Natural killer cell treated with Interleukin-12 subunit alpha and Interleukin-12 subunit beta and Interleukin-15 and Interleukin-18, amount 100 ng/mL, for 72 hours (primary cell): ENCODE results near the gene PRDM16. TPM values are rescaled to one million over a fixed set of nuclear protein-coding genes. Genes with fewer than 3 reads are reported as not detected.

Experiments
- ATAC-seq, 2 donors: fragments of 150-1000 bp; cut with Tn5 transposase in 1 of 2; sonication (Bioruptor Pico), chemical (Tn5 transposase) in 1 of 2; 2 replicates each; pipeline ENCODE4 v1.10.0; 2021
- DNase-seq: peaks from one replicate; pipeline ENCODE4 v3.0.0; 2022; ENCODE audit warnings: low spot score
- H3K27ac Mint-ChIP-seq, 2 donors: 1 replicate in 1 of 2; 2 replicates in 1 of 2; pipeline ENCODE4 v1.8.0; 2022; ENCODE audit warnings: mixed read lengths in 2 of 2, mild to moderate bottlenecking in 1 of 2, moderate library complexity in 1 of 2
- H3K27me3 Mint-ChIP-seq, 2 donors: 1 replicate in 1 of 2; 2 replicates in 1 of 2; pipeline ENCODE4 v1.8.0; 2022; ENCODE audit warnings: mixed read lengths in 2 of 2
- H3K36me3 Mint-ChIP-seq: one replicate; pipeline ENCODE4 v1.8.0; 2022; ENCODE audit warnings: mixed read lengths
- H3K4me1 Mint-ChIP-seq, 2 donors: 1 replicate in 1 of 2; 2 replicates in 1 of 2; pipeline ENCODE4 v1.8.0; 2022; ENCODE audit warnings: low read depth in 2 of 2, mixed read lengths in 2 of 2, mild to moderate bottlenecking in 1 of 2
- H3K4me3 Mint-ChIP-seq: one replicate; pipeline ENCODE4 v1.8.0; 2022; ENCODE audit warnings: mixed read lengths
- H3K9me3 Mint-ChIP-seq: 2 replicates; pipeline ENCODE4 v1.8.0; 2022; ENCODE audit warnings: mixed read lengths
- total RNA-seq, 2 donors: library from RNA; stranded (reverse); gene quantifications; one replicate each; pipeline ENCODE4 v1.2.3, GENCODE V29; 2022

PRDM16 gene
- total RNA-seq, 2 donors from 2014 or later: not detected

DNA sequence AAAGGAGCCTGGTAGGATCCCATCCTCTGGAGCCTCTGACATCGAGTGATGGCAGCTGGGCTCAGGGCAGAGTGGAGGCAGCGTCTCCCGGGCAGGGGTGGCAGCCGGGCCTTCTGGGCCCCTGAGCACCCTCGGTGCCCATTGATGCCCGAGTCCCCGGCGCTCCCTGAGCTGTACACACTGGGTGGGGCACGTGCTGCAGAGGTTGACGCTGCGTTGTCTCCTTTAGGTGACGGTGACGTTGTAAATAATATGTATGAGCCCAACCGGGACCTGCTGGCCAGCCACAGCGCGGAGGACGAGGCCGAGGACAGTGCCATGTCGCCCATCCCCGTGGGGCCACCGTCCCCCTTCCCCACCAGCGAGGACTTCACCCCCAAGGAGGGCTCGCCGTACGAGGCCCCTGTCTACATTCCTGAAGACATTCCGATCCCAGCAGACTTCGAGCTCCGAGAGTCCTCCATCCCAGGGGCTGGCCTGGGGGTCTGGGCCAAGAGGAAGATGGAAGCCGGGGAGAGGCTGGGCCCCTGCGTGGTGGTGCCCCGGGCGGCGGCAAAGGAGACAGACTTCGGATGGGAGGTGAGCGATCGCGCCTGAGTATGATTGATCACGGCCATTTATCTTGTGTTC, 117.0 kb downstream of the PRDM16 start:
- Mint-ChIP-seq H3K27ac (no peak overlapping the region), H3K36me3 (no peaks in the 10 kb centered on the region), H3K4me3 (no peak overlapping the region), H3K27me3 (peaks cover 9 to 13% of the 10 kb centered on the region in 2 donors), H3K9me3 (no peaks in the 10 kb centered on the region), H3K4me1 (peaks cover 0 to 2% of the 10 kb centered on the region in 2 donors)
- ATAC-seq (no peak), DNase-seq (no peak)

DNA sequence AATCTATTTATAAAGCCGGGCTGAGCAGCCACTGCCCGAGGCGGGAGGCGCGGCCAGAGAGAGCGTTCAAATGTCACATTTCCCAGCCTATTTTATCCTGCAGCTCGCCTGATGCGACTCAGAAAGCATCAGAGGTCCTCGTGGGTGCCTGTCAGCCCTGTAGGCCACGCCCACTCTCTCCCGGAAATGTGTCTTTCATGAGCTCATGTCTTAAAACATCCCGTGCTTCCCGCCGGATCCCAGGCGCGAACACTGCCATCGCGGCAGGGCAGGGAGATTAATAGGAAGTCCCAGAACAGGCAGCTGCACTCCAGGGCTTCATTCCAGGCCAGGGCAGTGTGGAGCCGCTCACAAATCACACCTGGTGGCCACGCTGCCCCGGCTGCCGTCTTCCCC, 117.5 kb downstream of the PRDM16 start:
- DNase-seq (no peak), ATAC-seq (no peak)
- no peak overlapping the region for H3K4me3 Mint-ChIP-seq
- H3K4me1 Mint-ChIP-seq: peaks cover 0 to 2% of the 10 kb centered on the region in 2 donors
- H3K27ac Mint-ChIP-seq: no peak overlapping the region
- H3K36me3 Mint-ChIP-seq: no peaks in the 10 kb centered on the region
- peaks cover 9 to 13% of the 10 kb centered on the region in 2 donors for H3K27me3 Mint-ChIP-seq
- H3K9me3 Mint-ChIP-seq: no peaks in the 10 kb centered on the region

DNA sequence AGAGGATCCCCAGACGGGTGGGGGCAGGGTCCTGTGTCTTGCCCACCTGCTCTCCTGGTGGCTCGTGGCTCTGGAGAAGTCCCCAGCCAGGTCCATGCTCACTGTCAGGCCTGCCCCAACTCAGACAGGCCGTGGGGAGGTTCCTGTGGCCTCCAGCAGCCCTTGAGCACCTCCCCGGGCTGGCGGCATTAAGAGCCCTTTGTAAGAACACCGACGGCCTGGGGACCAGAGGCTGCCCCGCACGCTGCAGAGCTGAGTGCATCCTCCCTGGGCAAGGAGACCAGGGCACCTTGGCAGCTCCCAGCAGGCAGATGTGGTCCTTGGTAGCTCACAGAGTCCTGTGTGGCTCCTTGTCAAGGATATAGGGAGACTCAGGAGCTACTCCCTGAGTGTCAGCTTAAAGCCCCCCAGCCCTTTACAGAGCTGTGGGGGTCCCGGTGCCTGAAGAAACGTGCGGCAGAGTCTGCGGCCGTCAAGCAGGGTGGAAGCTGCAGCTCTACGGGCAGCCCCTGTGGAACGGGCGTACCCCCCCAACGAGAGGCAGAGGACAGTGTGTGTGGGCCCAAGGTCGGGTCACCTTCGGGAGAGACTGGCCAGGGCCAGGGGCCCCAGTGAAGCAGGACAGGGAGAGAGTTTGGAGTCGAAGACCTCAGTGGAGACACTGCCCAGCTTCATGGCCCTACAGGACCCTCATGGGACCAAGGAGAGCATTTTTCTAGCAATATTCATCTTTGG, 118.6 kb downstream of the PRDM16 start:
- ATAC-seq: no peak
- peaks cover 9 to 13% of the 10 kb centered on the region in 2 donors for H3K27me3 Mint-ChIP-seq
- no peak overlapping the region for H3K27ac Mint-ChIP-seq
- H3K4me3 Mint-ChIP-seq: no peak overlapping the region
- peaks cover 0 to 2% of the 10 kb centered on the region in 2 donors for H3K4me1 Mint-ChIP-seq
- DNase-seq: no peak
- H3K9me3 Mint-ChIP-seq: no peaks in the 10 kb centered on the region
- no peaks in the 10 kb centered on the region for H3K36me3 Mint-ChIP-seq

DNA sequence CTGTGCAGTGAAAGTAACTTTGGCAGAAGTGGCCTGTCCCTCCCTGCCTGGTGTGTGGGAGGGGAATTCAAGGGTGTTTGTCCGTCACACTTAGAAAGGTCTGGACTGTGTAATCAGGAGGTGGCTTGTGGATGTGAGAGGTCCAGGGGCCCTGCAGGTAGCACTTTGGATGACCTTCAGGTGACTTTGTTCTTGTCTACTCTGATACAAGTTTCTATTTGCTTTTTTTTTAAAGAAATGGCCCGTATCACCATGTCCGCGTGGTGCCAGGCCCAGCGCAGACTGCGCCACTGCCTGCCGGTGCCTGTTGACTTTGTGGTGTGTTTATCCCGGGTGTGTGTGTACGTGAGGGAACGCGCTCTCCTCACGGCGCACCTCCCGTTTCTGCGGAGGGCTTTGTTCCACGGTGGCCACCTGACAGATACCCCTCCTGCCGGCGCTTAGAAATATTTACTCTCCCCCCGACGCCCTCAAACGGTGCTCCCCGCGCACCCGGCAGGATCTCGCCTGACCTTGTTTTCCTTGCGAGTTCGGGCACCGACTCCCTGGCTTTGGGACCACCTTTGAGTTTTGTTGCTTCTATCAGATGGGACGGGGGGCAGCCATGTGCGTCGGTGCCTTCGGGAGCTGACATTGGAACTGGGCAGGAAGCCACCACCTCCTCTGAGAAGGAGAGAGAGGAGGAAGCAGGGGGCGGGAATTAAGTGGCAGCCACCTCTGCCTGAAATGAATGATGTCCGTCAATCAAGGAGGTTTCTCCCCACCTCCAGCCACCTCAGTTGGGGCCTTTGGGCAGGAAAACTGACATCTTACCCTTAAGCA, 119.4 kb downstream of the PRDM16 start:
- Mint-ChIP-seq H3K4me3 (no peak overlapping the region), H3K27ac (no peak overlapping the region), H3K9me3 (no peaks in the 10 kb centered on the region), H3K27me3 (peaks cover 9 to 13% of the 10 kb centered on the region in 2 donors), H3K4me1 (peaks cover 0 to 2% of the 10 kb centered on the region in 2 donors), H3K36me3 (no peaks in the 10 kb centered on the region)
- DNase-seq (no peak), ATAC-seq (no peak)

DNA sequence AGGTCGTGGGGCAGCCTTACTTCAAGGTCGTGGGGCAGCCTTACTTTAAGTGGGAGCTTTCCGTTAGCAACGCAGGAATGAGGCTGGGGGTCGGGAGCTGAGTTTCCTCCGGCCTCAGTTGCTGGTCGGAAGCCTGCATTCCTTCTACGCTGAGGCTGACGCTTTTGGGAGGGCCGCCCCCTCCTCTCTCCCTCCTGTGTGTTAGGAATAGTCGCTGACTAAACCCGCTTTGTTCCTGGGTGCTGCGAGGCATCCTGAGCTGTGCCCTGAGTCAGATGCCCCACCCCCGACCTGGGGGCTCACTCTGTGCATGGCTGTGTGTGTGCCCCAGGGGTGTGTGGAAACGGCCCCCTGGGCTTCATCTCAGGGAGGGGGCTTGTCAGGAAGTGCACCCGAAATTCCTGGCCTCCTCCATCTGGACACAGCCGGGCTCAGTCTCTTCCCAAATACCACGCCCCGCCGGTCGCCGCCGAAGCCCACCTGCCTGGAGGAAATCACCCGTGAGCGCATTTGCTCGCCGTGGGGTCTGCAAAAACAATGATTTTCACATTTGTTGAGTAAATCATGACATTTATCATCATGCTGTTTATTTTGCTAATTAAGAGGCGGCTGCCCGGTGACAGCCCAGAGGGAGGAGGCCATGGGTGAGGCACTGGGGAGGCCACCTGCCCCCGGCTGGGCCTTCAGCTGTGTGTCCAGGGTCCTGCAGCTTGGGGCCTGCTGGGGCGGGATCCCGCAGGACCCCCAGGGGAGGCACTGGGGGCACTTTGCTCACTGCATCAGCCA, 121.4 kb downstream of the PRDM16 start:
- H3K4me3 Mint-ChIP-seq: no peak overlapping the region
- no peak overlapping the region for H3K27ac Mint-ChIP-seq
- H3K9me3 Mint-ChIP-seq: no peaks in the 10 kb centered on the region
- ATAC-seq (no peak), DNase-seq (no peak)
- H3K36me3 Mint-ChIP-seq: no peaks in the 10 kb centered on the region
- H3K4me1 Mint-ChIP-seq: no peaks in the 10 kb centered on the region
- H3K27me3 Mint-ChIP-seq: peaks cover 0 to 8% of the 10 kb centered on the region in 2 donors

DNA sequence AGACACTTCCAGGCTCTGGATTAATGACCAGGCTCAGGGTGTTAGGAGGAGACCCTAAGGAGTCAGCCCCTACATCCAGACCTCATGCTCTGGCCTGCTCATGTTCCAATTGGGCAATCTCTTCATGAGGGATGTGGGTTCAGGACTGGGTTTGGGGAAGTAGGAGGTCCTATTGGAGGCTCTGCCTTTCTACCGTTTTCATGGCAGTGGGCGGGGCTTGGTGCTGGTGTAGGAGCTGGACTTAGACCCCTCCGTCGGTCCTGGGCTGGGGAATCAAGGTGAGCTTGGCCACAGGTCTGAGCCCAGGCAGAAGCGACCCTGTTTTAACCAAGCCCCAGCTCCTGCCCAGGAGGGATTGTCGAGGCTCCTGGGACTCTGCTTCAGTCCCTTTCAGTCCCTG, 123.4 kb downstream of the PRDM16 start:
- DNase-seq (no peak), ATAC-seq (no peak)
- no peaks in the 10 kb centered on the region for H3K4me1 Mint-ChIP-seq
- no peak overlapping the region for H3K27ac Mint-ChIP-seq
- no peaks in the 10 kb centered on the region for H3K9me3 Mint-ChIP-seq
- no peak overlapping the region for H3K4me3 Mint-ChIP-seq
- peaks cover 0 to 5% of the 10 kb centered on the region in 2 donors for H3K27me3 Mint-ChIP-seq
- H3K36me3 Mint-ChIP-seq: no peaks in the 10 kb centered on the region

DNA sequence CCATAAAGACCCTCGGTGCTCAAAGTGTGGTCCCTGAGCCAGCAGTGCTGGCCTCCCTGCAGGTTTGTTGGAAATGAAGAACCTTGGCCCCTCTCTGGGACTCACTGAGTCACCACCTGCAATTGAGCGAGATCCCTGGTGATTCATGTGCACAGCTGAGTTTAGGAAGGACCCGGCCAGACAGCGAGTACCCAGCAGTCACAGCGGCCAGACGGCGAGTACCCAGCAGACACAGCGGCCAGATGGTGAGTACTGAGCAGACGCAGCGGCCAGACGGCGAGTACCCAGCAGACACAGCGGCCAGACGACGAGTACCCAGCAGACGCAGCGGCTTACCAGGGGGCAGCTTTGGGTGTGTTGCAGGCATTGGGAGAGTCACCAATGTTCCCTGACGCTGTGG, 123.8 kb downstream of the PRDM16 start:
- Mint-ChIP-seq H3K27ac (no peak overlapping the region), H3K36me3 (no peaks in the 10 kb centered on the region), H3K4me1 (no peaks in the 10 kb centered on the region), H3K27me3 (peaks cover 0 to 3% of the 10 kb centered on the region in 2 donors), H3K9me3 (no peaks in the 10 kb centered on the region), H3K4me3 (no peak overlapping the region)
- no peak for ATAC-seq
- no peak for DNase-seq

DNA sequence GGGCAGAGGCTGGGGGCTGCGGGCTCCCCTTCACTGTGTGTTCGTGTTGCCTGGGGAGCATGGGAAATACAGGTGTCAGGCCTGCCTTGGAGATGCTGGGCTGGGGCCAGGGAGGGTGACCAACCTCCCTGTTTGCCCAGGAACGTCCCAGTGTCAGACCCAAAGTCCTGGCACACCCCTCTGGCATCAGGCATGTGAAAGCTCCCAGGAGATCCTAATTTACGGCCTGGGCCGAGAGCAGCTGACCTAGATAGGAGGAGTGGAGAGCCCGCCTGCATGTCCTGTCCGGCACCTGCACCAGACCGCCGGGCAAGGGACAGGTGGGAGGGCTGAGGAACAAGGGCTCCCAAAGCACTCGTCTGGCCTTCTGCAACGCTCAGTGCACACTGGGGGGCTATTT, 124.8 kb downstream of the PRDM16 start:
- H3K36me3 Mint-ChIP-seq: no peaks in the 10 kb centered on the region
- no peaks in the 10 kb centered on the region for H3K9me3 Mint-ChIP-seq
- no peak for DNase-seq

DNA sequence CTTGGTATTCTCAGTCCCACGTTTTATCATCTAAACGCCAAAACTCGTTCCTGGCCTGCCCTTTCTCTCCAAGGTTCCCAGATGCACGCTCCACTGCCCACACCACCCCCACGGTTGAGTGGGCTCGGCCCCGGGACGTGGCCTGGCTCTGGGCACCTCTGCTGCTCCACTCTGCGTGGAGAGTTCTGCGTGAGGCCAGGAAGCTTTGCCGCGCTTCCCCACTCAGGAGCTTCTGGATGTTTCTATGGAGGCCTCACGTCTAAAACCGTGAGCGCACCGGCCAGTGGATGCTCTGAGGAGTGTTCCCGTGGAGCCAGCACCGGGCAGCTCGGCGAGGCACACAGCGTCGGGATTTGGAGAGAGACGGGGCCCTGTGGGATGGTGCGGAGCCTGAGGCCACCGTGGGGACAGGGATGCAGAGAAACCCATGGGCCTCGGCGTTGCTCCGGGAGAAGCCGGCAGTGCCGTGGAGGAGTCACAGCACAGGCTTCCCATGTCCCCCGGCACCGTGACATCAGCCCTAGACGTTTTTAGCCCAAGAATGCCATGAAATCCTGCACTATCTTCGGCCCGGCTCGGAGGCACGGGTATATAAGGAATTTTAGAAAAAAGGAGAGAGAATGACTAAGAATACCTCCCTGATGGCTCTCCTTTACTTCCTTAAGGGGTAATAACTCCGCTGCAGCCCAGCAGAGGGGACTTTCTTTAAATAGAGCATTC, 125.9 kb downstream of the PRDM16 start:
- no peaks in the 10 kb centered on the region for H3K4me1 Mint-ChIP-seq
- ATAC-seq: no peak
- DNase-seq: no peak
- no peaks in the 10 kb centered on the region for H3K27me3 Mint-ChIP-seq
- H3K36me3 Mint-ChIP-seq: no peaks in the 10 kb centered on the region
- H3K9me3 Mint-ChIP-seq: no peaks in the 10 kb centered on the region
- H3K4me3 Mint-ChIP-seq: no peak overlapping the region
- H3K27ac Mint-ChIP-seq: no peak overlapping the region

More for the DNA sequence above, 124.8 kb downstream of the PRDM16 start:
- H3K4me1 Mint-ChIP-seq: no peaks in the 10 kb centered on the region
- H3K27me3 Mint-ChIP-seq: no peaks in the 10 kb centered on the region
- no peak overlapping the region for H3K27ac Mint-ChIP-seq
- no peak overlapping the region for H3K4me3 Mint-ChIP-seq
- ATAC-seq: no peak

DNA sequence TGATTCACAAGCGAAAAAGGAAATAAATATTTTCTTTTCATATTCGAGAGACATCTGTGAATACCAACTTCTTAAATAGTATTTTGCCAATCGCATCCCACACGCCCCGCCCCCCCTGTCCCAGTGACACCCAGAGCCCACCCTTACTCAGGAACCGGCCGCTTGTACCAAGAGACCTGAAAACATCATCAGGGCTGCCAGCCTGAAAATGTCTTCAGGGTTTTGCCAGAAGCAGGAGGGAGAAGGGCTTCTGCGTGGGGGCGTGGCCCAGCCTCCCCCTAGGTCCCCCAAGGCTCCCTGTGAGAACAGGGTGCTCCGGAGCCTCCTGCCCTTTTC, 126.4 kb downstream of the PRDM16 start:
- H3K27me3 Mint-ChIP-seq: no peaks in the 10 kb centered on the region
- ATAC-seq (no peak), DNase-seq (no peak)
- no peaks in the 10 kb centered on the region for H3K4me1 Mint-ChIP-seq
- no peaks in the 10 kb centered on the region for H3K36me3 Mint-ChIP-seq
- no peaks in the 10 kb centered on the region for H3K9me3 Mint-ChIP-seq
- H3K4me3 Mint-ChIP-seq: no peak overlapping the region
- no peak overlapping the region for H3K27ac Mint-ChIP-seq

DNA sequence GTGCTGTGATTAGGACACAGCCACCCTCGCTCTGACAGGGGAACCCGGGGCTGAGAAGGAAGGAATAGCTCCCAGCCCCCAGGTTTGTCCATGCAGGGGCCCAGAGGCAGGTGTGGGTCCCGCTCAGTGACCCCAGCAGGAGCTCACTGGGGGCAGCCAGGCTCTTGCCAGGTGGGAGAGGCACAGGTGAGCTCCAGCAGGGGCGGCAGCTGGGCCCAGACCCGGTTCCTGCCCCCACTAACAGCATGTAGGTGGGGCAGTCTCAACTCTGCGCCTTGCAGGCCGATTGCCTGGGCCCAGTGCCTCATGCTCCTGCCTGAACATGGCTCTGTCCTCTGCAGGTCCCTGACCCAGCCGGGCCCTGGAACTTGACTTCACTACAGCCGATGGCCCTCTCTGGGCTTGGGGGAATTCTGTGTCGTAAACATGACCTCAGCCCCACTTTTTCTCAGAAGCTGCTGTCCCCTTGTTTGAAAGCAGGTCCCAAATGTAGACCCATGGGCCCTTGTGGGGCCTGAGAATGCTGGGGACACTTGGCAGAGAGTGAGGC, 127.0 kb downstream of the PRDM16 start:
- no peaks in the 10 kb centered on the region for H3K9me3 Mint-ChIP-seq
- DNase-seq (no peak), ATAC-seq (peak in 1 of 2 donors; percentile 2)
- H3K27ac Mint-ChIP-seq: no peak overlapping the region
- no peak overlapping the region for H3K4me3 Mint-ChIP-seq
- no peaks in the 10 kb centered on the region for H3K4me1 Mint-ChIP-seq
- H3K27me3 Mint-ChIP-seq: no peaks in the 10 kb centered on the region
- H3K36me3 Mint-ChIP-seq: no peaks in the 10 kb centered on the region

DNA sequence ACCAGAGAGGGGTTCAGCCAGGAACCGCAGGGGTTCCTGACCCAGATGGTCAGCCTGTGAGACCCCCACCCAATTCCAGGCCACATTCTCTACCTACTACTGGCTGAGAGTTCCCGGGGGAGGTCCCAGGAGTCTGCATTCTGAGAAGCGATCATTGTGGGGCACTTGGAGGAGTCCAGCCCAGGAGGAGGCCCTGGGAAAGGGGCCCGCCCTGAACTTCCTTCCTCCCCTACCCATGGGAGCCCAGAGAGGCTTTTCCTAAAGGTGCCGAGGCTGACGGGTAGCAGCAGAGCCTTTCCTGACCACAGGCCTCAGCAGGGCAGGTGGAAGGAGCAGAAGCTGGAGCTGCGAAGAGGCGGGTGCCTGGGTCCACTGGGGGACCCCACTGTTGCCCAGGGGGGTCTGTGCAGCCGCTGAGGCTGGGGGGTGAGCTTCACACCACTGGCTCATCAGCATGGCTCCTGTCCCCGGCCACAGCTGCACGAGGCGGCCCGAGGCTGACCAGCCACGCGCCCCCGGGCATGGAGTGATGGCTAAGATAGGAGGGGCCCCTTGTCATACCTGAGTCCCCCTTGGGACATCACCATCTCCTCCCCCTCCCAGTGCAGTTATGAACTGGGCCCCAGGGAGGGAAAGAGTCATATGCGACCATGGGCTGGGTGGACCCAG, 127.7 kb downstream of the PRDM16 start:
- Mint-ChIP-seq H3K36me3 (no peaks in the 10 kb centered on the region), H3K4me3 (no peak overlapping the region), H3K27me3 (no peaks in the 10 kb centered on the region), H3K4me1 (no peaks in the 10 kb centered on the region), H3K9me3 (no peaks in the 10 kb centered on the region), H3K27ac (no peak overlapping the region)
- ATAC-seq (no peak), DNase-seq (no peak)
